Measurements from ENCODE around the gene HHAT.

DNA sequence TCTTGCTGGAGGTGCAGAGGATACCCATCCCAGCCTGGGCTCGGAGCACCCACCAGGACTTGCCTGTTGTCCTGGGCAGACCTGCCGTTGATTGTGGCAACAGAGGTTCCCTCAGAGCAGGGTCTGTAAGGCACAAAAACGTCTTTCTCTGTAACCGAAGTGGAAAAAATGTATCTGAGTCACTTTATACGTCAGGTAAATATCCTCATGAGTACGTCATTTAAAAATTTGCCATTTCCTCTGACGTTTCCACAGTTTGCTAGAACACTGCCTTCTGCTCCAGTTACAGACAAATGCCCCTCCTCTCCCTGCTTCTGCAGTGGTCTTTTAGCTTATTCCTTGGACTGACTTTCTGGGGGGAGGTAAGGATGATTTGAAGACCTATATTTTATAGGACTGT lies 326.8 kb downstream of the HHAT start:
- TF ChIP-seq TAF1 (IDR thresholded peaks at IDR 0.05; ENCODE audit: low read depth) (no peak), EZH2 (IDR thresholded peaks at IDR 0.05; ENCODE audit: borderline replicate concordance, insufficient read depth, low read length, poor library complexity, severe bottlenecking) (no peak), REST (IDR thresholded peaks at IDR 0.05; ENCODE audit: borderline replicate concordance) (no peak), CTCF (IDR thresholded peaks at IDR 0.05; ENCODE audit: poor library complexity, severe bottlenecking) (no peak)
